GM12872 (cell line): ENCODE measurements around the gene GRK6.

Experiments
- CTCF ChIP-seq: IDR thresholded peaks from 3 replicates; pipeline ENCODE4 v1.5.1; 2011; ENCODE audit warnings: low read depth, mild to moderate bottlenecking, low read length, moderate library complexity; ENCODE audit not compliant: insufficient read depth

Gene GRK6

DNA sequence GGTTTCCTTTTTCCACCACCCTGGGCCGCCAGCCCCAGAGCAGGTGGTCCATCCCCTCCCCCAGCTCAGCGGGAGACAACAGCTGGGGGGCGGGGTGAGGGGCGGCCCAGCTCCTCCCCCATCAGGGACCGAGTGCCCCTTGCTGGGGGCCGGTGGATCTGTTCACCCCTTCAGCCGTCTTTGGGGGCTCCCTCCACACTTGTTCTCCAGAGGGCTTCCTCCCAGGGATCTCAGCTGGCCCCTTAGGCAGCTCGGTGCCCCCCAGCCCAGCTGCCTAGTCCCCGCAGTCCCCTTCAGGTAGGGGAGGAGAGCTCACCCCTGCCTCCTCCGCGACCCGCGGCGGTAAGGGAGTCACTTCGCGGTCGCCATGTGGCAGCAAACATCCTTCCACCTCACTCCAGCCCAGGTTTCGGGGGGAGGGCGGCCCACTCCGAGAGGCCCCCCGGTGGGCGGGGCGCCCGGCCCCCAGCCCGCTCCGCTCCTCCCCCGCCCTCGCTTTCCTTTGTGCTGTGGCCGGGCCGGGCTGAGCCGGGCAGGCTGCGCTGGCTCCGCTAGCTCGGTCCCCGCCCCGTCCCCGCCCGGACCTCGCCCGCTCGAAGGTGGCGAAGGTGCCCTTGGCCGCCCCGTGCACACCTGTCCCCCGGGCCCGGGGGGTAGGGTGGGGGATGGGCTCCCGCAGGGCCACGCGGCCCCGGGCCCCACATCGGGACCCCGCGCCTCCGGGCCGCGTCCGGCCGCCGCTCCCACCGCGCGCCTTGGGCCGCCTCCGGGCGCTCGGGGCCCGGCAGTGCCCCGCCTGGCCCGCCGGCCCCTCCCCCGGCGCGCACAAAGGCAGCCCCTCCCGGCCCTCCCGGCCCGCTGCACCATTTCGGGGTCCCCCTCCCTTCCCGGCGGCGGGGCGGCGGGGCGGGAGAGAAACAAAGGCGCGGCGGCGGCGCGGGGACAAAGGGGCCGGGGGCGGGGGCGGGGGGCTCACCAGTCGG lies 46.3 kb downstream of the GRK6 start:
- TF ChIP-seq CTCF: no peak

- no peak for TF ChIP-seq CTCF
These were observed 47.0 kb downstream of the GRK6 start, which contains the start of gene DBN1 for GRCh38 chr5:177473443-177474001. Gene DBN1, minus strand, starts transcription at chr5:177473634. Its CDS starts 113 bp downstream, at chr5:177473521.

DNA sequence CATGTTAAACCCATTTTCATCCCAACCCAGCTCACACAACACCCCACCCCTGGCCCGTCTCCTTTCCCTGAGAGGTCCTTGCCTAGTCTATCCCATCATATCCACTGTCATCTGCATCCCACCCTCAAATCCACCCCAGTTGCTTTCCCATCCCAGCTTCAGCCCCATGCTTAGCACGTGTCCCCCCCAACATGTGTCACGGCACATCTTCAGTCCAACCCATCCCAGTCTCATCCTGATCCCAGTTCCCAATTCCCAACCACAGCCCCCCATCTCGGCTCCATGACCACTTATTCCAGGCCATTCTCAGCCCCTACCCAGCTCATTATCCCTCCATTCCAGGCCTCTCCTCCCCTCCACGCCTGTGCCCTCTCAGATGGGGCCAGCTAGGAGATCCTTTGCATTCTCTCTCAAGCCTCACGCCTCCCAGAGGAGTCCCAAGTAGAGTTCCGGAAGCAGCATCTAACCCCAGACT lies 47.6 kb downstream of the GRK6 start:
- no peak for TF ChIP-seq CTCF

- no peak for TF ChIP-seq CTCF
These were observed 48.5 kb downstream of the GRK6 start for GRCh38 chr5:177474846-177475562.

DNA sequence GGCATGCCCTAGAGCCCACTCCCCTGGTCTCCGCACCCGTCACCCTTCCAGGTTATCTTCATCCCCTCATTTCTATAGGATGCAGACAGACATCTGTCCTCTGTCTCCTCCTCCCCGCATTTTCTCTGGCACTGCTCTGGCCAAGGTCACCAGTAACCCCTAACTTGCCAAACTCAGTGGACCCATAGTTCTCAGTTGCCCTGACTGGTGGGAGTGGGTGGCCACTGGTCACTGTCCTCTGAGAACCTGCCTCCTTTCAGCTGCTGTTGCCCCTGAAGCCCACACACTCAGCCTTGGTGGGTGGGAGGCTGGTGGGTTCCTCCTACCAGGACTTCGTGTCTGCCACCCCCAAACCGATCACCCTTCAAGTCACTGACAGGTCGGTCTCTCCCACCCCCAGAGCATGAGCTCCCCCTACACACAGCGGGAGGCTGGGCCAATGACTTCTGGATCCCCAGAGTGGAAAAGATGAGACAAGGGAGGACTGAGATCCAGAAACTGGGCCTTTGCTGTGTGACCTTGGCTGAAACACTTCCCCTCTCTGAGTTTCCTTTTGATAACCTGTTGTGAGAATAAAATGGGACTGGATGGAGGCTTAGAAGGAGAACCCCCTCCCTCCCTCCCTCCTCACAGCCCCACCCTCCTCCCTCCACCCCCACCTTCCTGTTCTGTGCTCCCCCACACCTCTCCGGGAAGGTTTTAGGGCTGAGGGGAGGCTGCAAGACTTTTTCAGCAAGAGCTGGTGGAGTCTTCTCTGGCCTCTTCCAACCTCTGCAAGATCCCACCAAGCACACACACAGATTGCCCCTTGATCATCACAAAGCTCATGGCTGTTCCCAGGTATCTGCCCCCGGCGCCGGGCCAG lies 49.3 kb downstream of the GRK6 start:
- TF ChIP-seq CTCF: no peak

DNA sequence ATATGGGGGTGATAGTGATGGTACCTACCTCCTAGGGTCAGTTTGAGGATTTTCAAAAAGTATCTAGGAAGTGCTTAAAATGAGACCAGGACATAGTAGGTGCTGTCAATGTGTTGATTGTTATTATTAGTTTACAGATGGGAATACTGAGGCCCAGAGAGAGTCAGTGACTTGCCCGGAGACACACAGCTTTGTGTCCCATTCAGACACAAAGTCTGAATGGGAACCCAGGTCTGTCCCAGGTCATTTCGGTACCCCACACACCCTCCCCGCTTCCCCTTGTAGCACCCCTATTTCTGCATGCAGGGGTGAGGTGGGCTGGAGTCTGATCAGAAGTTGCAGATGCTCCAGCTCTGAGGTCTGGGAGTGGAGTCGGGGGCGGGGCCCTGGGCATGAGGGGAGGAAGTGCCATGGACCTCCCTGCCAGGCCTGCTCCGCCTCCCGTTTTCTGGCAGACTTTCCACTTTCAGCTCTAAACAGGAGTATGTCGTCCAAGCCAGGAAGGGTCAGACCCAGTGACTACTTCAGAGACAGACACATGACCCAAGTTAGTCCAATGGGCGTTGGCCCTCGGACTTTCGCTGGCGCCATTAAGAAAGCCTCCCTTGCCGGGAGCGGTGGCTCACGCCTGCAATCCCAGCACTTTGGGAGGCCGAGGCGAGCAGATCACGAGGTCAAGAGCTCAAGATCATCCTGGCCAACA lies 50.2 kb downstream of the GRK6 start:
- TF ChIP-seq CTCF: no peak
